ENCODE measurements around the gene SPTLC3. TPM values are rescaled to one million over a fixed set of nuclear protein-coding genes. Genes with fewer than 3 reads are reported as not detected.

SPTLC3 gene
- total and polyA plus RNA-seq, 2 of the 13 experiments (the other 11 are each of a cell fraction or from before 2014, with no cell fraction given), result 20.5 to 95.6 TPM

DNA sequence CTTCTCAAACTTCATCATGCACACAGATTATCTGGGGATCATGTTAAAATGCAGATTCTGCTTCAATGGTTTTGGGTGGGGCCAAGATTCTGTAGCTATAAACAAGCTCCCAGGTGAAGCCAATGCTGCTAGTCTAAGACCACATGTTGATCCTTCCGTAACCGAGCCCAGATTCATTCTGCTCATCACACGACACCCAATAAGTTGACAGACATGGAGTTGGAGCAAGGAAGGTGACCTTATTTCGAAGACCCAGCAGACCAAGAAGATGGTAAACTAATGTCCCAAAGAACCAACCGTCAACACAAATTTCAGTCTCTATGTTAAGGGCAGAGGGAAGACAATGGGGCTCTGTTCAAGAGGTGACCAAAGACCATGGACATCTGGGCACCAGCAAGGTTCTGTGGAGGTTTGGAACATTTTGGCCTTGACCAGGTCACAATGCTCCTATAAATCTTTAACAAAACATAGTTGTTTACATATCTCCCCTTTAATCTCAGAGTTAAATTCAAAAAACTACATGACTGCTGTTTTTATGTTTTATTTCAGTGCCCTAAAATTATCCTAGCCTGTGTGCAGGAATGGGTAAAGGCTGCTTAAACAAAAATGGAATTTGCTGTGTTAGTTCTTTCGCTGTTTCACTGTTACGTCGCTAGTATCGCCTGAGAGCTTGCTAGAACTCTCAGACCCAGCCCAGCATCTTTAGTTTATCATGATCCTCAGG lies 50.1 kb downstream of the SPTLC3 start (continued):
- TF ChIP-seq ARHGAP35 (CRISPR knock-in tag; IDR thresholded peaks at IDR 0.05; ENCODE audit: borderline replicate concordance) (peak; percentile 66; the same call in 1 of the 2 replicates), ONECUT2 (CRISPR knock-in tag; IDR thresholded peaks at IDR 0.05) (peak; percentile 53; the same call in 1 of the 2 replicates), KLF13 (CRISPR knock-in tag; IDR thresholded peaks at IDR 0.05) (no peak), PHB2 (IDR thresholded peaks at IDR 0.05; ENCODE audit: partially characterized antibody) (no peak), DR1 (CRISPR knock-in tag; IDR thresholded peaks at IDR 0.05) (no peak), CHD4 (IDR thresholded peaks at IDR 0.05; ENCODE audit: borderline replicate concordance, low read length) (peak; percentile 90; the same call in 1 of the 2 replicates), PRPF4 (IDR thresholded peaks at IDR 0.05; ENCODE audit: low read depth, low read length, poor library complexity, severe bottlenecking) (peak; percentile 84), HNF4G (IDR thresholded peaks at IDR 0.05; ENCODE audit: borderline replicate concordance, low read depth, low read length) (peak; percentile 62; the same call in 1 of the 2 replicates), HNF4G (CRISPR knock-in tag; IDR thresholded peaks at IDR 0.05; ENCODE audit: borderline replicate concordance, low read depth) (peak; percentile 76; the same call in 1 of the 2 replicates), ZEB1 (IDR thresholded peaks at IDR 0.05; ENCODE audit: insufficient replicate concordance, low read depth) (peak; percentile 44), ZNF263 (CRISPR knock-in tag; IDR thresholded peaks at IDR 0.05) (no peak), GATA4 (IDR thresholded peaks at IDR 0.05; ENCODE audit: borderline replicate concordance, low read depth) (peak; percentile 89), ZSCAN20 (CRISPR knock-in tag; IDR thresholded peaks at IDR 0.05; ENCODE audit: borderline replicate concordance) (no peak), ELF4 (CRISPR knock-in tag; IDR thresholded peaks at IDR 0.05; ENCODE audit: borderline replicate concordance) (peak; percentile 75; the same call in 1 of the 2 replicates), ZNF678 (CRISPR knock-in tag; IDR thresholded peaks at IDR 0.05) (no peak), SNAPC2 (CRISPR knock-in tag; IDR thresholded peaks at IDR 0.05) (peak; percentile 37), RFX3 (CRISPR knock-in tag; IDR thresholded peaks at IDR 0.05) (no peak), HDAC6 (IDR thresholded peaks at IDR 0.05; ENCODE audit: low read depth, low read length) (no peak)
- TF ChIP-seq, protein P1, sequence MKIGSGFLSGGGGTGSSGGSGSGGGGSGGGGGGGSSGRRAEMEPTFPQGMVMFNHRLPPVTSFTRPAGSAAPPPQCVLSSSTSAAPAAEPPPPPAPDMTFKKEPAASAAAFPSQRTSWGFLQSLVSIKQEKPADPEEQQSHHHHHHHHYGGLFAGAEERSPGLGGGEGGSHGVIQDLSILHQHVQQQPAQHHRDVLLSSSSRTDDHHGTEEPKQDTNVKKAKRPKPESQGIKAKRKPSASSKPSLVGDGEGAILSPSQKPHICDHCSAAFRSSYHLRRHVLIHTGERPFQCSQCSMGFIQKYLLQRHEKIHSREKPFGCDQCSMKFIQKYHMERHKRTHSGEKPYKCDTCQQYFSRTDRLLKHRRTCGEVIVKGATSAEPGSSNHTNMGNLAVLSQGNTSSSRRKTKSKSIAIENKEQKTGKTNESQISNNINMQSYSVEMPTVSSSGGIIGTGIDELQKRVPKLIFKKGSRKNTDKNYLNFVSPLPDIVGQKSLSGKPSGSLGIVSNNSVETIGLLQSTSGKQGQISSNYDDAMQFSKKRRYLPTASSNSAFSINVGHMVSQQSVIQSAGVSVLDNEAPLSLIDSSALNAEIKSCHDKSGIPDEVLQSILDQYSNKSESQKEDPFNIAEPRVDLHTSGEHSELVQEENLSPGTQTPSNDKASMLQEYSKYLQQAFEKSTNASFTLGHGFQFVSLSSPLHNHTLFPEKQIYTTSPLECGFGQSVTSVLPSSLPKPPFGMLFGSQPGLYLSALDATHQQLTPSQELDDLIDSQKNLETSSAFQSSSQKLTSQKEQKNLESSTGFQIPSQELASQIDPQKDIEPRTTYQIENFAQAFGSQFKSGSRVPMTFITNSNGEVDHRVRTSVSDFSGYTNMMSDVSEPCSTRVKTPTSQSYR (CRISPR knock-in tag; IDR thresholded peaks at IDR 0.05; ENCODE audit: borderline replicate concordance), result peak; percentile 32; the same call in 1 of the 2 replicates
- TF ChIP-seq, protein P2, sequence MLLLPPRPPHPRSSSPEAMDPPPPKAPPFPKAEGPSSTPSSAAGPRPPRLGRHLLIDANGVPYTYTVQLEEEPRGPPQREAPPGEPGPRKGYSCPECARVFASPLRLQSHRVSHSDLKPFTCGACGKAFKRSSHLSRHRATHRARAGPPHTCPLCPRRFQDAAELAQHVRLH (CRISPR knock-in tag; IDR thresholded peaks at IDR 0.05; ENCODE audit: borderline replicate concordance, low read depth), result 0 out of 2 replicates have a peak, but pooled peaks have one; percentile 57
- TF ChIP-seq, protein P3, sequence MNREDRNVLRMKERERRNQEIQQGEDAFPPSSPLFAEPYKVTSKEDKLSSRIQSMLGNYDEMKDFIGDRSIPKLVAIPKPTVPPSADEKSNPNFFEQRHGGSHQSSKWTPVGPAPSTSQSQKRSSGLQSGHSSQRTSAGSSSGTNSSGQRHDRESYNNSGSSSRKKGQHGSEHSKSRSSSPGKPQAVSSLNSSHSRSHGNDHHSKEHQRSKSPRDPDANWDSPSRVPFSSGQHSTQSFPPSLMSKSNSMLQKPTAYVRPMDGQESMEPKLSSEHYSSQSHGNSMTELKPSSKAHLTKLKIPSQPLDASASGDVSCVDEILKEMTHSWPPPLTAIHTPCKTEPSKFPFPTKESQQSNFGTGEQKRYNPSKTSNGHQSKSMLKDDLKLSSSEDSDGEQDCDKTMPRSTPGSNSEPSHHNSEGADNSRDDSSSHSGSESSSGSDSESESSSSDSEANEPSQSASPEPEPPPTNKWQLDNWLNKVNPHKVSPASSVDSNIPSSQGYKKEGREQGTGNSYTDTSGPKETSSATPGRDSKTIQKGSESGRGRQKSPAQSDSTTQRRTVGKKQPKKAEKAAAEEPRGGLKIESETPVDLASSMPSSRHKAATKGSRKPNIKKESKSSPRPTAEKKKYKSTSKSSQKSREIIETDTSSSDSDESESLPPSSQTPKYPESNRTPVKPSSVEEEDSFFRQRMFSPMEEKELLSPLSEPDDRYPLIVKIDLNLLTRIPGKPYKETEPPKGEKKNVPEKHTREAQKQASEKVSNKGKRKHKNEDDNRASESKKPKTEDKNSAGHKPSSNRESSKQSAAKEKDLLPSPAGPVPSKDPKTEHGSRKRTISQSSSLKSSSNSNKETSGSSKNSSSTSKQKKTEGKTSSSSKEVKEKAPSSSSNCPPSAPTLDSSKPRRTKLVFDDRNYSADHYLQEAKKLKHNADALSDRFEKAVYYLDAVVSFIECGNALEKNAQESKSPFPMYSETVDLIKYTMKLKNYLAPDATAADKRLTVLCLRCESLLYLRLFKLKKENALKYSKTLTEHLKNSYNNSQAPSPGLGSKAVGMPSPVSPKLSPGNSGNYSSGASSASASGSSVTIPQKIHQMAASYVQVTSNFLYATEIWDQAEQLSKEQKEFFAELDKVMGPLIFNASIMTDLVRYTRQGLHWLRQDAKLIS (CRISPR knock-in tag; IDR thresholded peaks at IDR 0.05), result no peak
- TF ChIP-seq, protein P4, sequence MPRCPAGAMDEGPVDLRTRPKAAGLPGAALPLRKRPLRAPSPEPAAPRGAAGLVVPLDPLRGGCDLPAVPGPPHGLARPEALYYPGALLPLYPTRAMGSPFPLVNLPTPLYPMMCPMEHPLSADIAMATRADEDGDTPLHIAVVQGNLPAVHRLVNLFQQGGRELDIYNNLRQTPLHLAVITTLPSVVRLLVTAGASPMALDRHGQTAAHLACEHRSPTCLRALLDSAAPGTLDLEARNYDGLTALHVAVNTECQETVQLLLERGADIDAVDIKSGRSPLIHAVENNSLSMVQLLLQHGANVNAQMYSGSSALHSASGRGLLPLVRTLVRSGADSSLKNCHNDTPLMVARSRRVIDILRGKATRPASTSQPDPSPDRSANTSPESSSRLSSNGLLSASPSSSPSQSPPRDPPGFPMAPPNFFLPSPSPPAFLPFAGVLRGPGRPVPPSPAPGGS (CRISPR knock-in tag; IDR thresholded peaks at IDR 0.05), result no peak
